ENCODE results near the gene SCUBE3. TPM values are rescaled to one million over a fixed set of nuclear protein-coding genes. Genes with fewer than 3 reads are reported as not detected.

SCUBE3 gene
- total and polyA plus RNA-seq, 2 of the 4 experiments (the other 2 are of a cell fraction): 19.9 to 45.5 TPM

- no peak for ATAC-seq (ENCODE audit: low read depth)
- Histone ChIP-seq H4K5ac (ENCODE audit: low read depth, low read length) (no peak overlapping the region), H3K18ac (ENCODE audit: low read depth, low read length) (peak overlapping the region; percentile 14; the same call in 1 of the 2 replicates), H2BK120ac (ENCODE audit: low read depth, low read length) (peak overlapping the region; percentile 51), H3K4me3 (ENCODE audit: insufficient read depth, low read depth, low read length) (no peak overlapping the region), H3K27me3 (ENCODE audit: control insufficient read depth, insufficient read depth, low read length) (no peaks in the 10 kb centered on the region), H4K20me1 (ENCODE audit: insufficient read depth, low read length) (no peaks in the 10 kb centered on the region), H3K9me3 (ENCODE audit: control insufficient read depth, insufficient read depth, low read length) (no peaks in the 10 kb centered on the region), H4K91ac (ENCODE audit: insufficient read depth, low read depth, low read length) (peak overlapping the region; percentile 59; the same call in 1 of the 2 replicates), H3K4me1 (ENCODE audit: control insufficient read depth, insufficient read depth, low read length) (peaks cover 21% of the 10 kb centered on the region), H3K4ac (ENCODE audit: low read depth, low read length) (peak overlapping the region; percentile 82), H4K8ac (ENCODE audit: low read depth in 2 of 2, low read length in 2 of 2) (no peak overlapping the region; a peak in 1 of 4 replicates), H3K36me3 (ENCODE audit: control insufficient read depth, insufficient read depth, low read length) (no peaks in the 10 kb centered on the region), H3K27ac (ENCODE audit: insufficient read depth, low read length) (no peak overlapping the region), H2AK5ac (ENCODE audit: low read depth, low read length) (peak overlapping the region; percentile 86), H3K14ac (replicated peaks; ENCODE audit: low read depth, low read length) (peak overlapping the region; percentile 73; the same call in 1 of the 2 replicates), H3K56ac (ENCODE audit: extremely low read depth, insufficient read depth, low read length) (no peak overlapping the region), H2BK5ac (ENCODE audit: low read depth, low read length, poor library complexity, severe bottlenecking) (peak overlapping the region; percentile 60), H2BK20ac (ENCODE audit: low read depth, low read length) (peak overlapping the region; percentile 34; the same call in 1 of the 2 replicates), H3K23ac (ENCODE audit: low read depth, low read length) (no peak overlapping the region), H2AFZ (replicated peaks; ENCODE audit: low read length, poor library complexity) (peak overlapping the region; percentile 5), H2AK9ac (replicated peaks; ENCODE audit: low read depth, low read length, poor library complexity) (no peak overlapping the region), H2BK15ac (ENCODE audit: low read depth, low read length) (peak overlapping the region; percentile 1; the same call in 2 of the 3 replicates), H3K9ac (ENCODE audit: low read depth, low read length) (no peak overlapping the region), H3K9me1 (ENCODE audit: insufficient read depth, low read length) (peaks cover 10% of the 10 kb centered on the region), H3K4me2 (ENCODE audit: low read depth, low read length) (no peak overlapping the region), H3K79me1 (ENCODE audit: low read depth in 1 of 2, low read length in 2 of 2) (0 out of 4 replicates have a peak, but pooled peaks cover 0 to 2% of the 10 kb centered on the region in 2 experiments)
- no CpG with 5 or more reads among the region's 1 CpG for WGBS, 2 experiments (ENCODE audit: extremely low coverage in 2 of 2, insufficient read length in 1 of 2)
- dilution Hi-C loops (cut with HindIII; ENCODE audit: low sequenced_read_pairs, unreplicated experiment): no loop called here
- POLR2A ChIA-PET (ENCODE audit: unreplicated experiment): no interaction called here
- in situ Hi-C loops (cut with MboI; ENCODE audit: low sequenced_read_pairs): no loop called here
- no peak for TF ChIP-seq NFE2L2 (IDR thresholded peaks at IDR 0.05; ENCODE audit: low read depth, low read length)
- no peak for TF ChIP-seq USF2 (IDR thresholded peaks at IDR 0.05; ENCODE audit: low read depth, low read length)
- no peak for TF ChIP-seq SMC3 (IDR thresholded peaks at IDR 0.05; ENCODE audit: low read depth, low read length)
- TF ChIP-seq MXI1 (IDR thresholded peaks at IDR 0.05; ENCODE audit: borderline replicate concordance, low read depth, low read length): no peak
- TF ChIP-seq RFX5 (IDR thresholded peaks at IDR 0.05; ENCODE audit: low read depth, low read length): no peak
- TF ChIP-seq RAD21 (IDR thresholded peaks at IDR 0.05; ENCODE audit: low read length): no peak
- no peak for TF ChIP-seq ELK1 (IDR thresholded peaks at IDR 0.05; ENCODE audit: borderline replicate concordance, low read depth, low read length)
- TF ChIP-seq RCOR1 (IDR thresholded peaks at IDR 0.05; ENCODE audit: insufficient replicate concordance, low read length): no peak
- no peak for TF ChIP-seq CHD1 (IDR thresholded peaks at IDR 0.05; ENCODE audit: low read depth, low read length)
- TF ChIP-seq CTCF (conservative IDR thresholded peaks at IDR 0.05; ENCODE audit: low read depth, low read length): no peak
- no peak for TF ChIP-seq CEBPB (IDR thresholded peaks at IDR 0.05; ENCODE audit: low read depth, low read length)
- no peak for TF ChIP-seq POLR2A (IDR thresholded peaks at IDR 0.05; ENCODE audit: low read depth, low read length)
- CTCF ChIA-PET: interaction anchor here (0.8 kb wide), 1 partner anchor 37 kb away, joined by 3 read pairs; no protein-coding TSS in a partner anchor
- no TSS peak for BruUV-seq (replicated peaks)
- no peak for DNase-seq
- intact Hi-C loops (cut with micrococcal nuclease): no loop called here
Observed at GRCh38 chr6:35185971-35186370, 27.8 kb upstream of the SCUBE3 start.

All from IMR-90 (cell line).